GM08714 (cell line): Measurements from ENCODE around the gene SLC22A7.

ENCODE experiments used
- H3K4me3 ChIP-seq: fragments of 200-500 bp; sonication (Bioruptor generic); 2 replicates; pipeline ENCODE4 v1.5.1; 2014; ENCODE audit warnings: mild to moderate bottlenecking, low read length, inconsistent platforms
- ZNF274 ChIP-seq: IDR thresholded peaks from 2 replicates; pipeline ENCODE4 v1.6.1; 2012; ENCODE audit warnings: mild to moderate bottlenecking, low read depth, low read length

Gene SLC22A7

GRCh38 chr6:43273707-43274106 is 24.4 kb upstream of the SLC22A7 start:
- TF ChIP-seq ZNF274, result no peak
- H3K4me3 ChIP-seq, result no peak overlapping the region

DNA sequence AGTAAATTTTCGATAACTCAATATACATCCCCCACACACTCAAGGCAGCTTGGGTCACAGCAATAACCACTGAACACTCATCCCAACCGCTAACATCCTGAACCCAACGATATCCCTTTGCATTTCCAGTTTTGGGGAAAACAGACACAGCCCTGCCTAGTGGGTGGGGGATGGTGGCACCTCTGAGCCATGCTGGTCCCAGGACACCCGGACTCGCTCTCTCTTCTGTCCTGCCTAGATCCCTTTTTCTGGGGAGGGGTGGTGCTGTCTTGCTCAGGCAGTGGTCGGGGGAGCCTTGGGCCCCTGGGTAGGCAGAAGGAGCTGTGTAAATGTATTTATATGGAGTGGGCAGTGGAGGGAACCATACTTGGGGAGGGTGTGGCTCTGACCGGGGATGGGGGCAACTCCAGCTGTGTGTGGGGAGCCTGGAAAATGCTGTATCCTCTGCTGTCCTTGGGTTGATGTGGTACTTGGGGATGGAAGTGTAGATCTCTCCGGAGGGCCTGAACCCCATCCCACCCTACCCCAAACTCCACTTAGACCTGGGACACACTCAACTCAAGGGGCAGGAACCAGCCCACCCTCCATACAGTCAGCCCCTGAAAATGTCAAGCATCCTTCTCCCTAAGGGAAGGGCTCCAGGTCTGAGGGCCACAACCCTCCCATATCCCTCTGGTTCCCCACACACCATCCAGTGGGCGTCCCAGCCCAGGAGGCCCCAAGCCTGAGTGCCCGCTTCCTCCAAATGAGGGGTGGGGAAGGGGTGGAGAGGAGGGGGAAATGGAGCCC is 23.7 kb upstream of the SLC22A7 start:
- no peak overlapping the region for H3K4me3 ChIP-seq
- TF ChIP-seq ZNF274, result no peak

- no peak overlapping the region; the same call in 1 of the 2 replicates for H3K4me3 ChIP-seq
- no peak for TF ChIP-seq ZNF274
Measured at GRCh38 chr6:43274916-43275597, 23.0 kb upstream of the SLC22A7 start.

- TF ChIP-seq ZNF274, result no peak
- peak overlapping the region; percentile 0; the same call in 1 of the 2 replicates for H3K4me3 ChIP-seq
Measured at GRCh38 chr6:43275801-43276576, 22.1 kb upstream of the SLC22A7 start.

DNA sequence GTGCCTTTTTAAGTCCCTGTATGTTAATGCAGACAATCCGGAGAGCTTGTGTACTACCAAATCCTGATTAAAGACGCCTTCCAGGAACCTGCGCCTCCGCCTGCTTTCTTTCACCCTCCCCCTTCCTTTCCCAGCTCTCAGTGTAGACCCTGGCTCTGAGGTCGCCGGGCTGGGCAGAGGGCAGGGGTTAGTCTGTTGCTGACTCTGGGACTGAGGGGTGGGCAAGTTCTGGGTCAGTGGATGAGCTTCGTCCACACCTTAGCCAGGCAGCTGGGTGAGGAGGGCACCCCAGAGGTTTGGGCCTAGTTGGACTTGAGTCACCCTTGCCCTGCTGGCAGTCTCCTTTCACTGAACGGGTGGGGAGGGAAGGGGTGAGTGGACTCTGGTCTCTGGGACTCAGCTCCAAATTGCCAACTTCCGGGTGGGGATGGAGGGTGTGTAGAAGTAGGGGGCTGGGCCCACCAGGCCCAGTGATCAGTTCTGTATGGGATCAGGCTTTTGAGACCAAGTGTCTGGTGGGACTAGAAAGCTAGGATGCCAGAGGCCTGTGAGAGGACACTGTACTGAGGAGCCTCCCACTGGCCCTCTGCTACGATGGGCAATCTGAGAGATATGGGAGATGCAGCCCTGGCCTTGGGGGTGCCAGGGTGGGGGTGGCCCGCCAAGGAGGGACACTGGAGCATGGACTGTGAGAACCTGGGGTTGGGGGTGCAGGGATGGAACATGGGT is 21.3 kb upstream of the SLC22A7 start:
- peak overlapping the region; percentile 0; the same call in 1 of the 2 replicates for H3K4me3 ChIP-seq
- TF ChIP-seq ZNF274, result no peak

- TF ChIP-seq ZNF274, result no peak
- no peak overlapping the region for H3K4me3 ChIP-seq
Measured at GRCh38 chr6:43277306-43277642, 20.8 kb upstream of the SLC22A7 start.

DNA sequence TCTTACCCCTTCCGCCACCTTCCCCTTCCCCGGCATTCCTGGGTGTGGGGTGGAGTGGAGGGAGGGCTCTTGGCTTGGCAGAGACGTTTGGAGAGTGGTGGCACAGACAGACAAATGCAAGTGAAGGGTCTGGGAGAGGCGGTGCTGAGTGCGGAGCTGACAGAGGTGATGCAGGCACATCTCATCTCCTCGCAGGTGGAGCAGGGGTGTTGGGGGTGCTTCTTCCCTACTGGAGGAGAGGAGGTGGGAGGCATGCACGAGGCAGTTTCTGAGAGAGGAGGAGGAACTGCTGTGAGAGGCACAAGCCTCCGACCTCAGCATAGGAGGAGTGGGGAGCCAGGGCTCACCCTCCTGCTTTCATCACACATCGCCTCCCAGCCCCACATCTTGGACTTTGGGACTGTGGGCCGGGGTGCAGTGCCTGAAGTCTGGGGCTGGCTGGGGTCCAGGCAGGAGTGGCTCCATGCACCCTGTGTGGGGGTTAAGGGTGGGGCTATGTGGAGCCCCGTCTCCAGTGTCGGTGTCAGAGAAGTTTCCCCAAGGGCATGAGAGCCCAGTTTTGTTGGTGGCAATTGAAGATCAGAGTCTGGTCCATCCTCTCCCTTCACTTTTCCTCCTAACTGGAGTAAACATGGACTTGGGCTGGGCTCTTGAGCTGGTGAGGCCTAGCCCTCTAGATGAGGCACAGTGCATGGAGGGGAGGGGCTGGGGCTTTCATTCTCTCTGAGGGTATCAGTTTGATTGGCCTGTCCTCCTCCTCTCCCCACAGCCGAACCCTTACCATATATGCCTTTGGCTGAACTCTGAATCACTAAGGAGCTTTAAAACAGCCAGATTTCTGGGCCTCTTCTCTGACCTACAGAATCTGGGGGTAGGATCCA is 20.2 kb upstream of the SLC22A7 start:
- H3K4me3 ChIP-seq, result no peak overlapping the region
- no peak for TF ChIP-seq ZNF274

GRCh38 chr6:43278524-43279078 is 19.5 kb upstream of the SLC22A7 start:
- TF ChIP-seq ZNF274, result no peak
- no peak overlapping the region for H3K4me3 ChIP-seq

DNA sequence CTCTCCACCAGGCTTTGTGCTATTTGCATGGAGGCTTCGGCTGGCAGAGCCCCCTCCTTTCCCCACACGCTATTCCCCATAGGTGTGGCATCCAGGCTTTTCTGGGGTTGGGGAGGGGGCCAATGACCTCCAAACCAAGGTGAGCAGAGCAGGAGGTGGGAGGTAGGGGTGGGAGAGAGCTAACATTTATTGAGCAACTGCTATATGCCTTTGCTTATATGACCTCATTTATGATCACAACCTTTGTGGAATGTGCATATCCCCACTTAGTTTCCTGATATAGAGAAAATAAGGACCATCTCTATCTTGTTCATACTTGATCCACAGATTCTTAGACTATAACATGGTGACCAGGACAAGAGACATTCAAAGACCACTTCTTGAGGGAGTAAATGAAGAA is 17.8 kb upstream of the SLC22A7 start:
- no peak overlapping the region for H3K4me3 ChIP-seq
- no peak for TF ChIP-seq ZNF274

DNA sequence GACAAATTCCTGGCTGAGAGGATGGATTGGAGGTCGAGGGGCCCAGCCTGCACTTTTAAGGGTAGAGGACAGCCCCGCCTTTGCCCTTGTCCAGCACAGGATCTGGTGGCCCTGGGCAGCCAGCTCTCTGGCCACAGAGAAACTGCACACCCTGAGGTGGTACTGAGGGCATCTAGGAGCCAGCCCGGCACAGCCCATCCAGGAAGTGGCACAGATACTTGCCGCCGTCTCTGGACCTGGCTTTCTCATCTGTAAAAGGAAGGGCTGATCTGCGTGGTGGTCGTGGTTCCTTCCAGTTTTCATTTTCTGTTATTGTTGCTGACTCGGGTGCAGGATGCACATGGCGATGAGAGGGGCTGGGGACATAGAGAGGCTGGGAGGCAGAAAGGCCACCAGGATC is 16.0 kb upstream of the SLC22A7 start:
- TF ChIP-seq ZNF274, result no peak
- H3K4me3 ChIP-seq, result no peak overlapping the region

DNA sequence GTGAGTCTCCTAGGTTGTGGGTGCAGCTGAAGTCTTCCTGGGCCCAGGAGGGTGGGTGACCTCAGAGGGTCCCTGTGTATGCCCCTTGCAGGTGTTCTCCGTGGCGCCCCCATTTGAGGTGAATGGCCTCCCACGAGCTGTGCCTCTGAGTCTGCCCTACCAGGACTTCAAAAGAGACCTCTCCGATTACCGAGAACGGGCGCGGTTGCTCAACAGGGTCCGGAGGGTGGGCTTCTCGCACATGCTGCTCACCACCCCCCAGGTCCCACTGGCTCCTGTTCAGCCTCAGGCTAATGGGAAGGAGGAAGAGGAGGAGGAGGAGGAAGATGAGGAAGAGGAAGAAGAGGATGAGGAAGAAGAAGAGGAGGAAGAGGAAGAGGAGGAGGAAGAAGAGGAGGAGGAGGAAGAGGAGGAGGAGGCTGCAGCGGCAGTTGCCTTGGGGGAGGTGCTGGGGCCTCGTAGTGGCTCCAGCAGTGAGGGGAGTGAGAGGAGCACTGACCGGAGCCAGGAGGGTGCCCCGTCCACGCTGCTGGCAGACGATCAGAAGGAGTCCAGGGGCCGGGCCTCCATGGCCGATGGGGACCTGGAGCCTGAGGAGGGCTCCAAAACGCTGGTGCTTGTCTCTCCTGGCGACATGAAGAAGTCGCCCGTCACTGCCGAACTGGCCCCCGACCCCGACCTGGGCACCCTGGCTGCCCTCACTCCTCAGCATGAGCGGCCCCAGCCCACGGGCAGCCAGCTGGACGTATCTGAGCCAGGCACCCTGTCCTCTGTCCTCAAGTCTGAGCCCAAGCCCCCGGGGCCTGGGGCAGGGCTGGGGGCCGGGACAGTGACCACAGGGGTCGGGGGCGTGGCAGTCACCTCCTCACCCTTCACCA is 15.2 kb upstream of the SLC22A7 start:
- no peak for TF ChIP-seq ZNF274
- H3K4me3 ChIP-seq, result no peak overlapping the region

GRCh38 chr6:43283514-43283901 is 14.6 kb upstream of the SLC22A7 start:
- TF ChIP-seq ZNF274, result no peak
- no peak overlapping the region for H3K4me3 ChIP-seq
